ENCODE measurements around the gene FASN. TPM values are rescaled to one million over a fixed set of nuclear protein-coding genes. Genes with fewer than 3 reads are reported as not detected.

FASN gene
- total RNA-seq, 4 donors from 2014 or later: 50.4 to 110 (median 76.5) TPM

GRCh38 chr17:82112181-82112913 lies 14.3 kb upstream of the FASN start:
- H3K27ac ChIP-seq: no peak overlapping the region
- peaks cover 0 to 17% (median 0%) of the 10 kb centered on the region in 3 donors for H3K36me3 ChIP-seq
- H3K4me1 ChIP-seq: peaks cover 0 to under 1% (median 0%) of the 10 kb centered on the region in 4 donors
- no peaks in the 10 kb centered on the region for H3K27me3 ChIP-seq
- H3K9me3 ChIP-seq: no peaks in the 10 kb centered on the region
- no peak for TF ChIP-seq POLR2A (IDR thresholded peaks at IDR 0.05)
- TF ChIP-seq CTCF (IDR thresholded peaks at IDR 0.05): no peak
- H3K4me3 ChIP-seq: no peak overlapping the region
- no peak for DNase-seq

- TF ChIP-seq CTCF (IDR thresholded peaks at IDR 0.05) (no peak), POLR2A (IDR thresholded peaks at IDR 0.05) (no peak)
- no peak for DNase-seq
These were observed 12.3 kb upstream of the FASN start for GRCh38 chr17:82110298-82110697.

GRCh38 chr17:82108961-82109475 lies 11.0 kb upstream of the FASN start:
- no peak for DNase-seq
- no peak overlapping the region for H3K4me3 ChIP-seq
- TF ChIP-seq CTCF (IDR thresholded peaks at IDR 0.05): no peak
- no peak for TF ChIP-seq POLR2A (IDR thresholded peaks at IDR 0.05)
- H3K36me3 ChIP-seq: peaks cover 0 to 11% (median 0%) of the 10 kb centered on the region in 3 donors
- no peaks in the 10 kb centered on the region for H3K27me3 ChIP-seq
- H3K27ac ChIP-seq: no peak overlapping the region
- H3K4me1 ChIP-seq: peaks cover 13 to 22% (median 19%) of the 10 kb centered on the region in 4 donors
- H3K9me3 ChIP-seq: no peaks in the 10 kb centered on the region

More at GRCh38 chr17:82110298-82110697, 12.3 kb upstream of the FASN start:
- peaks cover 13 to 19% (median 18%) of the 10 kb centered on the region in 4 donors for H3K4me1 ChIP-seq
- H3K9me3 ChIP-seq: no peaks in the 10 kb centered on the region
- no peak overlapping the region for H3K27ac ChIP-seq
- peaks cover 0 to 17% (median 0%) of the 10 kb centered on the region in 3 donors for H3K36me3 ChIP-seq
- no peak overlapping the region for H3K4me3 ChIP-seq
- no peaks in the 10 kb centered on the region for H3K27me3 ChIP-seq

- Histone ChIP-seq H3K9me3 (no peaks in the 10 kb centered on the region), H3K27me3 (no peaks in the 10 kb centered on the region), H3K27ac (no peak overlapping the region), H3K4me3 (no peak overlapping the region), H3K4me1 (peaks cover 13 to 27% (median 19%) of the 10 kb centered on the region in 4 donors), H3K36me3 (peaks cover 0 to 6% (median 0%) of the 10 kb centered on the region in 3 donors)
- no peak for DNase-seq
- no peak for TF ChIP-seq POLR2A (IDR thresholded peaks at IDR 0.05)
- no peak for TF ChIP-seq CTCF (IDR thresholded peaks at IDR 0.05)
These were observed 10.5 kb upstream of the FASN start for GRCh38 chr17:82108496-82108945.

GRCh38 chr17:82108038-82108437 lies 10.0 kb upstream of the FASN start:
- DNase-seq: no peak
- no peaks in the 10 kb centered on the region for H3K9me3 ChIP-seq
- TF ChIP-seq POLR2A (IDR thresholded peaks at IDR 0.05): no peak
- no peak for TF ChIP-seq CTCF (IDR thresholded peaks at IDR 0.05)
- H3K36me3 ChIP-seq: peaks cover 0 to 1% (median 0%) of the 10 kb centered on the region in 3 donors
- H3K27me3 ChIP-seq: no peaks in the 10 kb centered on the region
- H3K4me3 ChIP-seq: no peak overlapping the region
- H3K4me1 ChIP-seq: peaks cover 13 to 29% (median 19%) of the 10 kb centered on the region in 4 donors
- no peak overlapping the region for H3K27ac ChIP-seq

All from Peyer's patch (tissue), 4 donors.